Left renal cortex interstitium (tissue), 4 donors: ENCODE measurements around the gene MYRF. TPM values are rescaled to one million over a fixed set of nuclear protein-coding genes. Genes with fewer than 3 reads are reported as not detected.

ENCODE experiments used
- DNase-seq, 4 donors: peaks; one replicate each; pipeline ENCODE4 v3.0.0-alpha.2; 2013; ENCODE audit warnings: low read depth in 4 of 4, low spot score in 2 of 4, missing footprints in 1 of 4
- polyA plus RNA-seq, 4 donors: library from polyadenylated mRNA; unstranded; fragments of 120-200 nt; gene quantifications; one replicate each; pipeline ENCODE4 v1.2.1, GENCODE V29; 2013; ENCODE audit not compliant: insufficient read length in 4 of 4

The MYRF gene
- 10 to 100 TPM; 17.3 to 32.8 (median 22.9) TPM for polyA plus RNA-seq

DNA sequence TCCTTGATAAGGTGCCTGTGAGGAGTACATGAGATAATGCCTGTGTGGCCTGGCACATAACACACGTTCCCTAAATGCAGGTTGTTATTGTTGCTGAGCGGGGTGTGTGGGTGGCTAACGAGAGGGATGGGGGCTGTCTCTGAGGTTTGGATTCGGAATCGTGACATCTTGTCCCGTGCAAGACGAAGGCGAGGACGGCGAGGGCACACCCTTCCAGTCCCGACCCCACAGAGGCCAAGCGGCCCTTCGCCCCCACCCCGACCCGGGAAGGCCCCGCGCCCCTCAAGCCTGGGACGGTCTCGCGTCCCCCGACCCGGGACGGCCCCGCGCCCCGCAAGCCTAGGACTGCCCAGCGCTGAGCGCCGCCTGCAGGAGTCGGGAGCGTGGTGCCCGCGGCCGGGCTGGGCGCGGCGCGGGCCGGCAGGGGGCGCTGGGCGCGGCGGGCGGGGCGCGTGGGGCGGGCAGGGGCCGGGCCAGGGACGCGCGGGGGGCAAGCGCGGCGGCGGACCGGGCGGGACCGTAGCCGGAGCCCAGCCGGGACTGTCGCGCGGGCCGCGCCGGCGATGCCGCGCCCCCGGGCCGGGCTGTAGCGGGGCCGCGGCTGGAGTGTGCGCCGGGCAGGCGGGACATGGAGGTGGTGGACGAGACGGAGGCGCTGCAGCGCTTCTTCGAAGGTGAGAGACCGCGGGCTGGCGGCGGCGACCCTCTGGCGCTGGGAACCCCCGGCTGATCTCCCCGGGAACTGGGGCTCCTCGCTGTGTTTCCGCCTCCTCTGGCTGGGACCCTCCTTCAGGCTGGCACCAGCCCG lies at the start of gene MYRF:
TSS of gene MYRF (plus strand) at position 520 of the 808 bp plus-strand sequence. CDS start at position 629, 109 bp downstream.
- no peak for DNase-seq

DNA sequence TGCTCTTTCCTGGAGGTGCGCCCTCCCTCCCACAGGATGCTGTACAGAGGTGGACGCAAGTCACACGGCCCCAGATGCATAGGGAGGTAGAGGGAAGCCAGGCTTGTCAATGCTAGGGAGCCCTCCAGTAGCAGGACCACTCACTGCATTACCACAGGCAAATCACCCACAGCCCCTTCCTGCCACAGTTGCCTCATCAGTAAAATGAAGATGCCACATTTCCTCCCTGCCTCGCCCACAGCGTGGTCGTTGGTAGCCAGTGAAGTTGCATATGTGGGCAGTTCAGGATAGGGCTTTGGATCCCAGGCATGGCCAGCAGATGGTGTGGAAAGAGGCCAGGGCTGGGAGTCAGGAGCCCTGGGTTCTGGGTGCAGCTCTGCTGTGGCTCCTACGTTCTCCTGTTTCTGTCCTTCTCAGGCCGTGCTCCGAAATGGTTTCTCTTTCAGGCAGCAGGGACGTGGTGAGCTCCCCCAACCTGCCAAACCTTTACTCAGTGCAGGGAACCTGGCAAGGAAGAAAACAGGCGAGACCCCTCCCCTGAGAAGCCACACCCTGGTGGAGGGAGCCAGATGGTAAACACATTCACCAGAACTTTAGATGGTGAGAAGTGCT lies 49.6 kb upstream of the MYRF start:
- DNase-seq, result no peak

DNA sequence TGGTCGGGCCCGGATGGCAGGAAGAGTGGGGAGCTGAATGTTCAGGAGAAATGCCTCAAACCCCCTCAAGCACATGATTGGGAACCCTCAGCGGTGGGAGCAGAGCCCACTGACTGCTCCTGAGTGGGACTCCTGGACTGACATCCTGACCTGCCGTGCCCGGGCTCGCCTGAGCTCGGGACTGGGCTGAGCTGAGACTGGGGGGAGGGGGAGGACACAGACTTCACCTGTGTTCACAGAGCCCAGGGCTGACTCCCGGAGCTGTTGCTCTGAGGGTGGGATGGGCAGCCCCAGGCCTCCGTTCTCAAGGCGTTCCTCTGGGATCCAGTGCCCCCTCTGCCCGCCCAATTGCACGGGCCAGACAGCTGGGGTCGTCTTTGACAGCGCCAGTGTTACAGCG lies 47.6 kb upstream of the MYRF start:
- DNase-seq, result no peak

DNA sequence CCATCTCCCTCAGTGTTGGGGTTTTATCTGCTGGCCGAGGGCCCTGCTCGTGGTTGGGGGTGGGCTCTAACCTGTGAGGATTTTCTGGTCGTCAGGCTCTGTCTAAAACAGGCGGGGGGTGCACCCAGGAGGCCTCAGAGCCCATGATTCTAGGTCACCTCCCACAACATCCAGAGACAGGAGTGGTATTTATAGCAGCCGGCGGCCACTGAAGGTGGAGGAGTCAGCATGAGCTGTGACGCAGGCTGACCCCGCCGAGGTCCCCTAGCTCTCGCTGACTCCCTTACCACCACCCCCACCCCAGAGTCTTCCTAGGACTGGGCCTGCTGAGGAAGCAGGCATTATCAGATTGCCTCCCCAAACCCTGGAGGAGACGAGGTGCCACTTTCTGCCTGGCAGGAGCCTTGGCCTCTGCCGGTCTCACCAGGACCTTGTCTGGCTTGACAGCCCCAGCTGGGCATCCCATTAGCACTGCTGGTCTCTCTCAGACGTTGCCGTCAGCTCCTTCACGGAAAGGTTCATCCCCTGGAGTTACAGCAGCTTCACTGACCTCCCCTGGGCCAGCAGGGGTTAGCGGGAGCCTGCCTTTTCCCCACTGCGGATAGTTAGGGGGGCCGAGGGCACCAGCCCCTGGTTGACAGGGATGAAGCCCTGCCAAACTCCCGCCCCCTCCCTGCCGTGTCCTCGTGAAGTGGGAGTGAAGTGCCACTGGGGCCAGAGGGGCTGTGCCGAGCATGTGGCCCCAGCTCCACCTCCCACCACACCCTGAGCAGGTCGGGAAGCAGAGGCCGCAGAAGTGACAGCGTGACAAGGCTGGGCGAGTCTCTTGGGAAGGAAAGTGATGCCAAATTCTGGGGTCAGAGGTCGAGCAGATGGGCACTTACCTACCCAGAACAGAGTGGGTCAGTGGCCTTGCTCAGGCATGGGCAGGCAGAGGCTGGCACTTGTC lies 45.7 kb upstream of the MYRF start:
- DNase-seq, result no peak

DNA sequence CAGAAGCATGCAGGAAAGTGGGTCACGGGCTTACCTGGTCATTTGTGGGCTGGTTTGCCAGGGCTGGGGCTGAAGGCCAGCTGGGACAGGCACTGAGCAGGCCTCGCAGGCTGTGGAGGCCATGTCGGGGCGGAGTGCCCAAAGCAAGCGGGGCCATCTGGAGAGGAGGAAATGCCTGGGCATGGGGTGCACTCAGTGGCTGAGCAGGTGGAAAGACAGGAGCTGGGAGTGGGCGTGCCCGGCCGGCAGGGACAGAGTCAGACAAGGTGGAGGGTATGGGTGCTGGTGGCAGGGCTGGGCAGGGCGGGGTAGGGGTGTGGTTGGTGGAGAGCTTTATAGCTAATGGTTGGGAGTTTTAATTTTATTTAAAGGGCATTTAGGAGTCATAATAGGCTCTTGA lies 44.9 kb upstream of the MYRF start:
- DNase-seq, result no peak

DNA sequence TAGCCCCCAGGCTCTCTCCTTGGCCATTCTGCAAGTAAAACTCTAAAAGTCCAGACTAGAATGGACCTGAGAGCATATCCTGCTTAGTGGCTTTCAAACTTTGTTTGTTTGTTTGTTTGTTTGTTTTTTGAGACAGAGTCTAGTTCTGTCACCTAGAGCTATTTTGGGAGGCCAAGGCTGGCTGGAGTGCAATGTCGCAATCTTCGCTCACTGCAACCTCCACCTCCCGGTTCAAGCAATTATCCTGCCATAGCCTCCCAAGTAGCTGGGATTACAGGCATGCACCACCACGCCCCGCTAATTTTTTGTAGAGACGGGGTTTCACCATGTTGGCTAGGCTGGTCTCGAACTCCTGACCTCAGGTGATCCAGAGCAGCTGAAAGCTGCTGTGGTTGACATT lies 43.3 kb upstream of the MYRF start:
- no peak for DNase-seq

DNA sequence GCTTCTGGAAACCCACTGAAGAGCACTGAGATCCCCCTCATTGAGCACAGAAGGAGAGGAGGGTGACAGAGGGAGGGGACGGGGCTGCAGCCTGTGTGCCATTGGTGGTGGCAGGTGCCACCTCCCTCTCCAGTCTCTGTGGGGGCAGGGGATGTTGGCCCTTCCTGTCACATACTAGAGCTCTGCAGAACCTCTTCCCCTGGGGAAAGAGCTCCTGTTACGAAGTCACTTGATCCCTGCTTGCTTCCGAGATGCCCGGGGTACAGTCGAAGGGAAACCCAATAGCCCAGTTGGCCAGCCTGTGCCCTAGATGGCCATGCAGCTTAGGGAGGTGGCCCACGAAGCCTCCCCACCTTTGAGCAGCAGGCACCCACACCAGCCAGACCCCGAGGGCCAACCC lies 42.9 kb upstream of the MYRF start:
- DNase-seq, result no peak

- DNase-seq, result no peak
Observed at GRCh38 chr11:61710019-61710418, 42.4 kb upstream of the MYRF start.

GRCh38 chr11:61711037-61711436 lies 41.4 kb upstream of the MYRF start:
- DNase-seq, result no peak

GRCh38 chr11:61711498-61711897 lies 40.9 kb upstream of the MYRF start:
- no peak for DNase-seq

GRCh38 chr11:61712314-61712713 lies 40.1 kb upstream of the MYRF start:
- DNase-seq, result no peak

- DNase-seq, result no peak
Observed at GRCh38 chr11:61712846-61713245, 39.6 kb upstream of the MYRF start.

GRCh38 chr11:61713464-61713863 lies 39.0 kb upstream of the MYRF start:
- DNase-seq, result no peak

- DNase-seq, result no peak
Observed at GRCh38 chr11:61713906-61714305, 38.5 kb upstream of the MYRF start.

GRCh38 chr11:61714316-61714715 lies 38.1 kb upstream of the MYRF start:
- no peak for DNase-seq

DNA sequence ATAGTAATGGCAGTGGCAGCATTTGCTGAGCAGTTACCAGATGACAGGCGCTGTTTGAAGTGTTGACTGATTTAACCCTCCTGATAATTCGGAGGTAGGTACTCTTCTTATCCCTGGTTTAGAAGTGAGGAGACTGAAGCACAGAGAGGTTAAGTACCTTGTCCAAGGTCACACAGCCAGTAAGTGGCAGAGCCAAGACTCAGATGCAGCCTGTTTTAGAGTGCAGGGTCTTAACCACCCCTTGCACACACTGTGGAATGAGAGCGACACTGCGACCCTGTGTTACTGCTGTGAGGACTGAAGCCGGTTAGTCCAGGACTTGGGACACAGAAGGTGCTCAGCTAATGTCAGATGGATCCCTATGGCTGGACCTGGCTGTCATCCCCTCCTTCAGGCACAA lies 37.5 kb upstream of the MYRF start:
- no peak for DNase-seq

GRCh38 chr11:61715867-61716266 lies 36.6 kb upstream of the MYRF start:
- no peak for DNase-seq

- no peak for DNase-seq
Observed at GRCh38 chr11:61716478-61717285, 35.8 kb upstream of the MYRF start.

DNA sequence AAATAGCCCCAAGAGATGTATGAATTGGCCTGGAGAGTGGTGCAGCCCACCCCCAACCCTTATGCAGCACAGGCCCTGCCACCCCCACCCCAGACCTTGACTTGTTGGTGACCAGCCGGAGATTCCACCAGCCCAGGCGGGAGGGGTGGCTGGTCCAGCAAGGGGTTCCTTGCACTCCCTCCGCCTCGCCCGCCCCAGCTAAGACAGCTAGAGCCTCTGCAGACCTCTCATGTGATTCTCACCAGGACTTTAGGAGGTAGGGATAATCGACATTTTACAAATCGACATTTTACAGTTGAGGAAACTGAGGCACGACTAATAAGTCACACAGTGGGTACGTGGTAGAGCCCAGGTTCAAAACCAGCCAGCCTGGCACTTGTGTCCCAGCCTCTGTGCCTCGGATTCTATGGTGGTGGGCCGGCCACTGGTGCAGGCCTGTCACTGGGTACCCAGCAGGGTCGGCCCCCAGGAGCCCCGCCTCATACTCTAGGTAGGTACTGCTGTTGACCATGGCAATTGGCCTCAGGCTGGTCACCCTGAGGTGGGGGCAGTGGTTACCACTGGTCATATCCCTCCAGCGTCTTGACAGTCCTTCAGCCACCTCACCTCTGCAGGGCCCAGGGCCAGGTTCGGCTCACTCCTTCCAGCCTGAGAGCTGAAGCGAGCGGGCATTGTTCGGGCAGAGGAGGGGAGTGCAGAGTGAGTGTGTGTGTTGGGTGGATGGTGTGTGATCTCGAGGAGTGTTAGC lies 35.0 kb upstream of the MYRF start:
- no peak for DNase-seq
